Measurements from ENCODE around the gene ARHGAP26.
"Not testable (repeated sequence)": the region's sequence is repeated elsewhere in the genome, so short reads cannot be mapped to it uniquely, and the experiment has no call there.

Gene ARHGAP26

DNA sequence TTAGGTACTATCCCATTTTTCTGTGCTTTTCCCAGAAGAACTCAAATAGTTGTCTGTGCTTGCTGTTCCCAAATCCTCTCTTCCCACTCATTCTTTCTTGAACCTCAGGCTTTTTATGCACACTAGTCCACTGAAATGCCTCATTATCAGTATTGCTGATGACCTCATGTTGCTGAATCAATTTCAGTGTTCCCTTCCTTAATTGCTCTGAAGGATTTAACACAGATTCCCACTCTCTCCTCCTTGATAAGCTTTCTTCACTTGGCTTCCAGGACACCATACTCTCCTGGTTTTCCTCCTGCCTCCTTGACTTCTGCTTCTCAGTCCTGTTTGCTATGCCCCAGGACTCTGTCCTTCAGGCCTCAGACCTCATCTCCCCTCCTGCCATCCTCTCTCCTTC is 298.5 kb downstream of the ARHGAP26 start:
- DNase-seq, result no peak

DNA sequence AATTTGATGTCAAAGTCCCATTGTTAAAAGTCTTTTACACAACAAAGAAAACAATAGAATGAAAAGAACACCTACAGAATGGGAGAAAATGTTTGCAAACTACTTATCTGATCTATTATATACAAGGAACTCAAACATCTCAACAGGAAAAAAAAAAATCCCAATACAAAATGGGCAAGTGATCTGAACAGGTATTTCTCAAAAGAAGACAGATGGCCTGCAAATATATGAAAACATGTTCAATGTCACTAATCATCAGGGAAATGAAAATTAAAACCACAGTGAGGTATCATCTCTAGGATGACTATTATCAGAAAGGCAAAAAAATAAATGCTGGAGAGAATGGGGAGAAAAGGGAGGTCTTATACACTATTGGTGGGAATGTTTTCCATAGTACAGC is 301.8 kb downstream of the ARHGAP26 start:
- no peak for DNase-seq

- no peak for DNase-seq
Observed at GRCh38 chr5:143072734-143073133, 302.6 kb downstream of the ARHGAP26 start.

DNA sequence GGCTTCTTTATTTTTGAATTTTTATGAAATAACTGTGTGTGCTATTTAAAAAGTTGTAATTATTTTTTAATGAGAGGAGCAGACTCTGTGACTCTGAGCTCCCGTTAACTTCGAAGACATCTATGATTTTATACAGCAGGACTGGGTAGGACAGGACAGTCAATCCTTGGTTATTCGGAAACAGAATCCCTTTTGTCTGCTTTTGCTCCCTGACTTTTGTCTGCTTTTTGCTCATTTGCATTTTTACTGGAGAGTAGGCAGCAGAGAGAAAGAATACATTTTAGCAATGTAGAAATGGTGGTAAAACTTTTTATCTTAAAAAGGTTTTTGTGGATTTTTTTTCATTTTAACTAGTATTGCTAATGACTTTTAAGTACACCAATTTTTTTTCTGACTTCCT is 303.6 kb downstream of the ARHGAP26 start:
- no peak for DNase-seq

DNA sequence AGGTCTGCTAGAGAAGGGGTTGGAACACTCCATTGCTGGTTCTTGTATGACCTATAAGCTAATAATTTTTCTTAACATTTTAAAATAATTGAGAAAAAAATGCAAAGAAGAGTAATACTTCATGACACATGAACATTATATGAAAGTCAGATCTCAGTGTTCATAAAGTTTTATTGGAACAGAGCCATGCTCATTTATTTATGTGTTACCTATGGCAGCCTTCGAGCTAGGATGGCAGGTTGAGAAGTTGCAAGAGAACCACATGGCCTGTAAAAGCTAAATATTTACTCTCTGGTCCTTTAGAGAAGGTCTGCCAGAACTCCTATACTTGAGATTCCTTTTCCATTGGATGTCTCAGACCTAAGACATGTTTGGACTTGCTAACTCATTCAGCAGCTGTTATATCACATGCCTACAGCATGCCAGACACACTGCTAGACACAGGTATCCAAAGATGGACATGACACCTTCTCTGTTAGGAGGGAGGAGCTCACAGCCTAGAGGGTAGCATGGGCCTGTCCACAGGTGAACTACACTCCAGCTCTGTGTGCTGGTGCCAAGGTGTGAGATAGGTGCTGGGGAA is 304.3 kb downstream of the ARHGAP26 start:
- DNase-seq, result no peak

GRCh38 chr5:143076377-143076776 is 306.2 kb downstream of the ARHGAP26 start:
- DNase-seq, result no peak

DNA sequence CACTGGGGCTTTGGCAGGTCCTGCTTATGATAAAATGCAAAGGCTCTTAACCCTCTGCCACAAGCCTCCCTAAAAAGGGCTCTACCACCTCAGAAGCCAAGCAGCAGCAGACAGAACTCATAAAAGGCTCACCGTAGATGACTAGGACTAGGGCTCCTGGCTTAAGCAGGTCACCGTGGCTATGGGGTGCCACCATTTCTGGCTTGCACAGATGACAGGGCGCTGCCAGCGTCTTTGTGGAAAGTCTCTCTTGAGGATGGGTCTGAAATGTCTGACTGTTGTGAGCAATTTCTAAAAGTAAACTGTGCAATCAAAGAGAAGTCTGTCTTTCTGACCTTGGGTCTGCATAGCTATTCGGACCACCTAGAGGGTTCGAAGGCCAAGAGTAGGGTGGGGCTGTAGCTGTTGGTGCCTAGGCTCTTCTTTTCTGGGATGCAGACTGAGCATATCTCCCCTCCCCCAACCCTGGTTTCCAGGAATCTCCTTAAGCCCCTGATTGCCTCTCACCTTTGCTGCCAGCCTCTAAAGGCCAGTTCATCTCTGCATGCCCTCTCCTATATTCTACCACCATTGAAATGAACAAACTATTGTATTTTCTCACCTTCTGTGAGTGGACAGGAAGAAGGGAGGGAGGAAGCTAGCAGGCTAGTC is 307.4 kb downstream of the ARHGAP26 start:
- DNase-seq, result no peak

GRCh38 chr5:143078313-143078712 is 308.1 kb downstream of the ARHGAP26 start:
- no peak for DNase-seq

GRCh38 chr5:143078971-143079370 is 308.8 kb downstream of the ARHGAP26 start:
- no peak for DNase-seq

- DNase-seq, result no peak
Observed at GRCh38 chr5:143080407-143080806, 310.2 kb downstream of the ARHGAP26 start.

DNA sequence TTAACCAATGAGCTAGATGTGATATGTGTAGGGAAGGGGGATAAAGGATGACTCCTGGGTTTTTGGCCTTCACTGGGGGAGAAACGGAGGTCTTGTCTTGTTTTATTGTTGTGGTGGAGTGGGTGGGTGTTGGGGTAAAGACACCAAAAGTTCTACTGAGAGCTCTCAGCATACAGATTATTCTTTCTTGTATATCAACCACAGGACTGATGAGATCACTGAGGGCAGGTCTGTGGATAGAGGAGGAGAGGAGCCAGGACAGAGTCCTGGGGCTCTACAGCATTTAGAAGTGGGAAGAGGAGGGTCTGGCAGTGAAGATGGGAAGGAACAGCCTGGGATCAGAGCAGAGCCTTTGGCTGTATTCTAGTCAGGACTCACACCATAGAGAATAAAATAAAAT is 310.8 kb downstream of the ARHGAP26 start:
- no peak for DNase-seq

- DNase-seq, result no peak
Observed at GRCh38 chr5:143083006-143083405, 312.8 kb downstream of the ARHGAP26 start.

DNA sequence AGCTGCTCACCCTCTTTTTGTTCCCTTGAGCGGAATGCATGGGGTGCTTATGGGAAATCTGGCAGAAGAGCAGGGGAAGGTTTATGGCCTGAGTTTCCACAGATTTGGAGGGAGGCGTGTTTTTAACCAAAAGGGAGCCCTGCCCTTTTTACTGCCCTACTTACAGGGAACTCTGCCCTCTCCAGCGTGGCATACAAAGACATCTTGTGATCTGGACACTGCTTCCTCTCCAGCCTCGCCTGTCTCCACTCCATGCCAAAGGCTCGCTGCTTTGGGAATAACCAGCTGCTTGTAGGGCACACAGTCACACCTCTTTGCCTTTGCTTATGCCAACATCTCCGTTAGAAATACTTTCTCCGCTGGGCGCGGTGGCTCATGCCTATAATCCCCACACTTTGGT is 314.2 kb downstream of the ARHGAP26 start:
- DNase-seq, result no peak

GRCh38 chr5:143085319-143085917 is 315.2 kb downstream of the ARHGAP26 start:
- no peak for DNase-seq

- DNase-seq, result no peak
Observed at GRCh38 chr5:143086546-143086907, 316.4 kb downstream of the ARHGAP26 start.

DNA sequence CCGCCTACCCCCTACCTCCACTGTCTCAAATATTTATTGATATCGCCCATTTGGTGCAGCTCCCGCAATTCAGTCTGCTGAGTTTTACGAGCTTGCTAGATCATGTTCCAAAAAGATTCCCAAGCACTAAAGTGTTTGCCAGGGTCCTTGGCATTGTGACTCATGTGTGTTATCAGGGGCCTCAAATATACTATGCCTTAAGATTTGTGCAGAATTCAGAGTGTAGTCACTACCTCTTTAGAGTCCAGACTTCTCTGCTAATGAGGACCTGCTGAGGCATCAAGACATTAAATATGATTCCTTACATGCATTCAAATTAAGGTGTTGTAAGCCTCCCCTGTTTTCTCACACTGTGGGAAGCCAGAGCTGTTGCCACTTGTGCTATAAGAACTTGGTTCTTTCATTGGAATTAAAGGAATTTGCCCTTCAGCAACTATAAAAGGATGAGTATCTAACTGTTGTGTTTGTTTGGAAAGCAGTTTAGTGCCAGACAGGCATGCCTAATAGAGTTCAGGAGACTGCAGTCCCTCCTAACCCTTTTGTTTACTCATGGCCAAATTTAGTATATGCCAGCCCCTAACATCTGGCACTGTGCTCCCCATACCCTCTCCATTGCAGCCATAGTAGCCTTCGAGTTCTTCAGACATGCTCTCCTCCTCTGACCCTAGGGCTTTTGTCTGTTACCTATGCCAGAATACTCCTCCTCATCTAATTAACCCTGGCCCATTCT is 316.9 kb downstream of the ARHGAP26 start:
- no peak for DNase-seq

GRCh38 chr5:143088702-143089101 is 318.5 kb downstream of the ARHGAP26 start:
- not testable (repeated sequence) for DNase-seq

DNA sequence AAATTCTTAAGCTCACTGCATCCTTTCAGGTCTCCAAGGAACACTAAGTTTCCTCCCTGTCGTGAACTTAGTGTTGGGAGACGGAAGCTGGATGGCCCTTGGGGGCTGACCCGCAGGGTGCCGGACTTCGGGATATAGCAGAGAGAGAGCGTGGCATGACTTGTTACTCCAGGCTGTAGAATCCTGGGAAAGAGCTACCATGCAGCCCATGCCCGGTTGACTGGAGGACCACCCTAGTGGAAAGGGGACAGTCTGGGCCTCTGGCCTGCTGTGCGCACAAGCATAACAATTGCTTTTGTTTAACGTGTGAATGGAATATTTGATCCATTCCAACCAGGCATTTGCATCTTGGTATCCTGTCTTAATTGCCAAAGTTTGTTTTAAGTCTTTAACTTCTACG is 319.9 kb downstream of the ARHGAP26 start:
- not testable (repeated sequence) for DNase-seq

DNA sequence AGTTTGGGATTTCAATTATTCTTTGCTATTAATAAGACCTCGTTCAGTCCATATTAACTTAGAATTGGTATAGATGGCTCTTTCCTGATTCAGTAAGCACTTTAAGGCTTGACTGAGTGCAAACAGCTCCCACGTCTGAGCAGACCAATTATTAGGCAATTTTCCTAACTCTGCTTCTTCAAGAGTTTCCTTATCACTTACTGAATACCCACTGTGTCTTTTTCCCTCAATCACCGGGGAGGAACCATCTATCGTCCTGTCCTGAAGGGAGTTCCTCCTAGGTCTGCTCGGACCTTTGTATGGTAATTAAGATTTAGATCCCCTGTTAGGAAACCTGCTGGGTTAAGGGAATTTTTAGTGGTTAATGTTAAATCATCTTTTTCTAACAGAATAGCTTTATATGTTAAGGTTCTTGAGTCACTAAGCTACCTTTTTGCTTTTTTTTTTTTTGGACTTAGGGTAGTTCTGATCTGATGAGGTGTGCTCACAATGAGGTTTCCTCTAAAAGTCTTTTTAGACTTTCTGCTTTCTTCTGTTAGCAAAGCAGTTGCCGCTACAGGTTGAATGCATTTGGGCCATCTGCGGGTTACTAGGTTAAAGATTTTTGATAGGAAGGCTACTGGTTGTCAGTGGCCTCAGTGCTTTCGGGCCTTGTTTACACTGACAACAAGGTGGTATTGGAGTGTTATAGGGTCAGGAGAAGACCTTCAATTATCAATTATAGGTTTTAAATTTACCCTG is 322.7 kb downstream of the ARHGAP26 start:
- DNase-seq, result not testable (repeated sequence)

DNA sequence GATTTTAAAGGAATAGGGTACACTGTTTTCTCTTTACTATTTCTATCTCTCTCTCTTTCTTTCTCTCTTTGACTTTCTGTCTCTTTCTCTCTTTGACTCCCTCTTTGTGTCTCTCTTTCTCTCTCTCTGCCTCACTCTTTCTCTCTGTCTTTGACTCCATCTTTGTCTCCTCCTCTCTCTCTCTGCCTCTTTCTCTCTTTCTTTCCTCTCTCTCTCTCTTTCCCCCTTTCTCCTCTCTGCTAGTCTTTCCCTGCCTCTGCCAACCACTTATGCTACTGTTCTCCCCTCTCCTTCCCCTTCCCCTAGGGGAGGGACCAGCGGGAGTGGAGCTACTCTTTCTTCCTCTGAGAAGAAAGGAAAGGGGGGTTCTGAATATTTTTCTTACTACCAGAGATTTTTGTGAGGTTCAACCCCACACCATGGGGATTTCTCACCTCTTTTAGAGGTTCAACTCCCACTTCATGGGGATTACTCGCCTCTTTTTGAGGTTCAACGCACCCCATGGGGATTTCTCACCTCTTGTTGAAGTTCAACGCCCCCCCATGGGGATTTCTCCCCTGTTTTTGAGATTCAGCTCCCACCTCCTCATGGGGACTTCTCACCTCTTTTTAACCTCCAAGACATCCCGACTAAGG is 323.4 kb downstream of the ARHGAP26 start:
- DNase-seq, result no peak

DNA sequence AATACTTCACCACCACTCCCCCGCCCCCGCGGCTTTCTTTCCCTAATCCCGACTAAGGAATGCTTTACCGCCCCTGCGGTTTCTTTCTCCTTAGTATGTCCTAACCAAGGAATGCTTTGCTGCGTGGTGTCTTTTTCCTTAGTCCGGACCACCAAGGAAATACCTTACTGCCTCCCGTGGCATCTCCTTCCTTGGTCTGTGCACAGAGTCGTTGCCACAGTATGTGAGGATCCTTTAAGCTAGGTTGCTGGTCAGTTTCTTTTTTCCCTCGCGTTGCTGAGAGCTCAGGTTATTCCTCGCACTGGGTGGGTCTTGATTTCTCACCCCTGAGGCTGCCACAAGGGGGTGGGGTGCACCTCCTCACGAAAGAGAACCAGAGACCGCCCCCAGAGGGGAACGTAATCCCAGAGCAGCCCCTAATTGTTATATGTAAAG is 323.9 kb downstream of the ARHGAP26 start:
- DNase-seq, result no peak

- DNase-seq, result not testable (repeated sequence)
Observed at GRCh38 chr5:143094608-143095007, 324.4 kb downstream of the ARHGAP26 start.

DNA sequence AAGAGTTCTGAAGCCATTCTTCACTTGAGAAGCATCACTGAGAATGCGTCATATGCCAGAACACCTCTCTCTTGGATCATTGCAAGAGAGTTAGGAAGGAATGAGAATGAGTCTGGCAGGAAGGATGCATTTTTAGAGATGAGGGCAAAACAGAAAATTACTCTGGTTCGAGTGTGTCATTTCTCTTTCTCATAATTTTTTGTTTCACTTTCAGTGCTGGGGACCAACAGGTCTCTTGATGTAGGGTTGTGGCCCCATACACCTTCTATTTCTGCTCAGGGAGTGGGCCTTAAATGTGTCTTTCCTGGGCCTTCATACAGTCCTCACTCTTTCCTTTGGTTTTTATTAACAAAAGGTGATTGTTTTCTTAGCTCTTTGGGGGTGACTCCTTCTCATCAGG is 330.9 kb downstream of the ARHGAP26 start:
- DNase-seq, result no peak
